ENCODE measurements around the gene FLRT1.

DNA sequence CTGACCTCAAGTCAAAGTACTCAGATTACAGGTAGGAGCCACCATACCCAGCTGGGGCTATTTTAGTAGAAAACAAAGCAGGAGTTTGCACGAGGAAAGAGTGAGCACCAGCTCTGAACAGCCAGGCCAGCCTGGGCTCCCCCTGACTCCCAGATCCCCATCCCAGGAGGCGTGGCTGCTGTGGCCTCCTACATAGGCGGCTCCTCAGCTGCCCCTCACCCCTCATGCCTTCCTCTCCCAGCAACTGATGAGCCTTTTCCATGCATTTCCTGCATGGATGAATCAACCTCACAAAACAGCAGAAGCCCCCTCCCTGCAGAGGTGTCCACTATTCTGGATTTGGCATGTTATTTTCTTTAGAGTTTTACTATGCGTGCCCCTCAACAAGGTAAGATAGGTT, 10.5 kb upstream of the FLRT1 start:
- TF ChIP-seq POLR2A (IDR thresholded peaks at IDR 0.05; ENCODE audit: low read depth, low read length): no peak
- no peak for TF ChIP-seq POLR2AphosphoS5 (IDR thresholded peaks at IDR 0.05; ENCODE audit: low read depth, low read length)
- TF ChIP-seq TAF1 (IDR thresholded peaks at IDR 0.05; ENCODE audit: borderline replicate concordance, low read depth, low read length): no peak
